ENCODE results near the gene CTPS2.

CTPS2 gene

DNA sequence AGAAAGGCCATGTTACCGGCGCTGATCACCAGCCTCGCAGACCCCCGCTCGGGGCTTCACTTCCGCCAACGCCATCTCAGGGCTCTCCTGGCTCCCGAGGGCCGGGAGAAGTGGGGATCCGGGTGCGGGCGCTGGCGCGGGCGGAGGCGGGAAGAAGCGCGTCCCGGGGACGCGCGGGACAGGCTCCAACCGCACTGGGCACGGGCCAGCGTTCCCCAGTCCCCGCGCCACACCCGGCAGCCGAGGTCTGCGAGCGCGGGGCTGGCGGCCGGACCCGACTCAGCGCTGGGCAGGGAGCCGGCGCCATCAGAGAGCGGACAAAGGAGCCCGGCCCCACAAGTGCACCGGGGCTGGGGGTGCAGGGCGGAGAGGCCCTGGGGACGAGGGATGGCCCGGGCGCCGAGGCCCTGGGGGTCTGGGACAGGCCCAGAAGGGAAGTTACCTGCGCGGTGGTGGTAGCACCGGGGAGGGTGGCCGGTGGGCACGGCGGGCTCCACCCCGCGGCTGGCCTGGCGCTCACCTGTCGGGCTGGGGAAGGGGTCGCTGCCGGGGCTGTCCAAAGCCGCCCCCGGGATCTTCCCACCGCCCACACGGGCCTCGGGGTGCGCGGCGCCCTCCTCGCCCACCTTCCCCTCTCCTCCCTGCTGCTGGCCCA, 449 bp downstream of the CTPS2 start:
- DNase-seq (ENCODE audit: low read depth) = no peak

GRCh38 chrX:16711219-16711811, 1.2 kb downstream of the CTPS2 start:
- no peak for DNase-seq (ENCODE audit: low read depth)

DNA sequence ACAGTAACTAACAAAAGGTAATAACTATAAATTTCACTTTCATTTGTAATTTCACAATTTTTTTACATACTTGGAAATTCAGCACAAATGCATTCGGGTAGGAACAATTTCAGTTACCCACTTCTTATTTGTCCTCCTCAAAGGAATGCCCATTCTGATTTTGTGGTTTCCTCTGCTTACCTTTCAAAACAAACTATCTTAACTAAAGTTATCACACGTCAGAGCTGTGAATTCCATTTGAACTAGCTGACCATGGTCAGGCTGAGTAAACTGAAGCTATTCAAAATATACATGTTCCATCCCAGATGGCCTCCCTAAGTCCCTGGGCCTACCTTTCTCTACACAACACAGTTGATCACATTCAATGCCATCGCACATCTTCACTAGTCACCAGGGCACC, 4.5 kb downstream of the CTPS2 start:
- DNase-seq (ENCODE audit: low read depth) = no peak

- DNase-seq (ENCODE audit: low read depth) = no peak
Observed at GRCh38 chrX:16705370-16705769, 7.1 kb downstream of the CTPS2 start.

DNA sequence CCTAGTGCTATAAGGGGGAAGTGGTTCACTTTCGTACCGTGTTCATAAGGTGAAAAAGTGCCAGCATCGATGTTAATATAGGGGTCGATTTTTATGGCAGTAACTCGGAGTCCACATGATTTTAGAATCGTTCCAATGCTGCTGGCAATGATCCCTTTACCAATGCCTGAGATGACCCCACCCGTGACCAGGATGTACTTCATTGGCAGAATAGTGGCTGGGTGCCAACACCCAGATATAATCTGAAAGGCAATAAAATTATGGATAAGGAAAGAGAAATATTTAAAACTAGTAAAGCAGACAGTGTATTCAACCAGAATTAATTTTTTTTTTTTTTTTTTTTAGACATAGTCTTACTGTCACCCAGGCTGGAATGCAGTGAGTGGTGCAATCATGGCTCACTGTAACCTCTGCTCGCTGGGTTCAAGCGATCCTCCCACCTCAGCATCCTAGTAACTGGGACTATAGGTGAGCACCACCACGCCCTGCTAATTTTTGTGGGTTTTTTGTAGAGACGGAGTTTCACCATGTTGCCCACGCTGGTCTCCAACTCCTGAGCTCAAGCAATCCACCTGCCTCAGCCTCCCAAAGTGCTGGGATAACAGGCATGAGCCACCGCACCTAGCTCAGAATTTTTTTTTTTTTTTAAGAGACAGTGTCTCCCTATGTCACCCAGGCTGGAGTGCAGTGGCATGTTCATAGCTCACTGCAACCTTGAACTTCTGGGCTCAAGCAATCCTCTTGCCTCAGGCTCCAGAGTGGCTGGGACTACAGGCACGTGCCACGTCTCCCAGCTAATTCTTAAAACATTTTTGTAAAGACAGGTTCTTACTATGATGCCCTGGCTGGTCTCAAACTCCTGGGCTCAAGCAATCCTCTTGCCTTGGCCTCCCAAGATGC, 9.5 kb downstream of the CTPS2 start:
- no peak for DNase-seq (ENCODE audit: low read depth)

DNA sequence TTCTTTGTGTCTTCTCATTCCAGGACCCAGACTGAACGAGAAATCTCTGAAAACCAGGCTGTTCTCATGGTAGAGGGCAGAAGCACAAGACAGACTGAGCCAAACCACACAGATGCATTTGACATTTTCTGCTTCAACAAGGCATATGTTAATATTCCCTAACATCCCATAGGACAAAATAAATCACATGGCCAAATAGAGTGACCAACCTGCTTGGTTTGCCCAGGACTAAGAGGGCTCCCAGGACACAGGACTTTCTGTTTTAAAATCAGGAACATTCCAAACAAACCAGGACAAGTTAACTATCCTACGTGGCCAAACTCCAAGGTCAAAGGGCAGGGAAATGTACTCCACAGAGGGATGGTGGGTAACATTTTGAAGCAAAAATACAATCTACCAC, 11.7 kb downstream of the CTPS2 start:
- no peak for DNase-seq (ENCODE audit: low read depth)

DNA sequence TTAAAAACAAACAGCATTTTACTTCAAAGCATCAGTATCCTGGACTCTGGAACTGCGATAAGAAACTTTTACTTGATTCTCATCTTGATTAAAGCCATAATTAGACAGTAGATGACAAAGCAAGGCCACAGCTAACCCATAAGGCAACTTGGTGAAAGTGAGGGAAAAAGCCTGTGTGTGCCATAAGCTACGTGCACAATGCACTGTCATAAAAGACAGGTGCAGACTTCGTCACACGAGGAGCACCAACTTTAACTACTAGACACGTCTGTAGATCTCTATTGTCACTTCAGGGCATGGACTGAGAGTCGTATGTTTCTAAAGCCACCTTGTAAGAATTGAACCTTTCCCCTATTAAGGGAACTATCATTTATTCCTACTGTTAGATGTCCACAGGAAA, 13.1 kb downstream of the CTPS2 start:
- DNase-seq (ENCODE audit: low read depth) = no peak

GRCh38 chrX:16696956-16697355, 15.5 kb downstream of the CTPS2 start:
- DNase-seq (ENCODE audit: low read depth) = no peak

- no peak for DNase-seq (ENCODE audit: low read depth)
Observed at GRCh38 chrX:16695079-16695676, 17.3 kb downstream of the CTPS2 start.

DNA sequence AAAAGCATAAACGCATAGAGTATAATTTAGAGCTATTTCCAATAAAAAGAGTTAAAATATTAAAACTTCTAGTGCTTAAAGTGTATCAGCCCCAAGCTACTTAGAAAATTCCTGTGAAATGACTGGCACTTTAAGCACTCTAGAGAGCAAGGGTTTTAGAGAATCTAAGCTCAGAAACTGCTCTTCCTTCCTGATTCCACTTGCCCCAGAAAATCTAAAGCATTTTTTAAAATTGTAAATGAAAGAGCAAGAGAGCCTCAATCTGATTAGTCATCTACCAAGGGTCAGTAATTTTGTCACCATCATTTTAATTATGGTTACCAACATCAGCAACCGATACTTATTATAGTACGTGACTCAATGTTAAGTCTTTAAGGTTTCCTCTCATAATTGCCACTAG, 25.0 kb downstream of the CTPS2 start:
- DNase-seq (ENCODE audit: low read depth) = no peak

- no peak for DNase-seq (ENCODE audit: low read depth)
Observed at GRCh38 chrX:16683007-16683664, 29.3 kb downstream of the CTPS2 start.

- no peak for DNase-seq (ENCODE audit: low read depth)
Observed at GRCh38 chrX:16678689-16679088, 33.8 kb downstream of the CTPS2 start.

GRCh38 chrX:16671005-16671404, 41.5 kb downstream of the CTPS2 start:
- DNase-seq (ENCODE audit: low read depth) = no peak

- no peak for DNase-seq (ENCODE audit: low read depth)
Observed at GRCh38 chrX:16666541-16666940, 45.9 kb downstream of the CTPS2 start.

DNA sequence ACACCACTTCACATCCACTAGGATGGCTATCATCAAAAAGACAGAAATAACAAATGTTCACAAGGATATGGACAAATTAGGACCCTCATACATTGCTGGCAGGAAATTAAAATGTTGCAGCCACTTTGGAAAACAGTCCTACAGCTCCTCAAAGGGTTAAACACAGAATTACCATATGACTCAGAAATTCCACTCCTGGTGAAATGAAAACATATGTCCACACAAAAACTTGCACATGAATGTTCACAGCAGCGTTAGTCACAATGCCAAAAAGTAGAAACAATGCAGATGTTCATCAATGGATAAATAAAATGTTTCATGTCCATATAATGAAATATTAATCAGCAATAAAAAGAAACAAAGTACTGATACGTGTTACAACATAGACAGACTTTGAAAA, 47.4 kb downstream of the CTPS2 start:
- peak; percentile 35 for DNase-seq (ENCODE audit: low read depth)

GRCh38 chrX:16664626-16665025, 47.8 kb downstream of the CTPS2 start:
- DNase-seq (ENCODE audit: low read depth) = no peak

GRCh38 chrX:16664074-16664473, 48.4 kb downstream of the CTPS2 start:
- no peak for DNase-seq (ENCODE audit: low read depth)

GRCh38 chrX:16662402-16662801, 50.1 kb downstream of the CTPS2 start:
- DNase-seq (ENCODE audit: low read depth) = no peak

DNA sequence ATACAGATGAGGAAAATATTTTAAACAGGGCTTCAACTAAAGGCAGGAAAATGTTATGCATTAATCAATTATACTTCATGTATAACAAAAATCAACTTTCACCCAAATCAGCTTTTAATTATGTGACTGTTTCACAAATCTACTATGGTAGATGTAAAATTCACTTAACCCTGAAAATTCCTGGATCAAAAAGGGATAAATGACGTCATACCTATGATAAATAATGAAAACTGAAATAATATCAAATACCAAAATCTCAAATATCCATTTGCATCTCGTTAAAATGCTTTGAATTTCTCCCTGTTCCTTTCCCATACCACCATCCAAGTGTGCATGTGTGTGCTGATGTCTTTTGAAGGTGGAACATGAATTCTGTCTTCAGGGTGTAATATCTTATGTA, 51.0 kb downstream of the CTPS2 start:
- DNase-seq (ENCODE audit: low read depth) = no peak

DNA sequence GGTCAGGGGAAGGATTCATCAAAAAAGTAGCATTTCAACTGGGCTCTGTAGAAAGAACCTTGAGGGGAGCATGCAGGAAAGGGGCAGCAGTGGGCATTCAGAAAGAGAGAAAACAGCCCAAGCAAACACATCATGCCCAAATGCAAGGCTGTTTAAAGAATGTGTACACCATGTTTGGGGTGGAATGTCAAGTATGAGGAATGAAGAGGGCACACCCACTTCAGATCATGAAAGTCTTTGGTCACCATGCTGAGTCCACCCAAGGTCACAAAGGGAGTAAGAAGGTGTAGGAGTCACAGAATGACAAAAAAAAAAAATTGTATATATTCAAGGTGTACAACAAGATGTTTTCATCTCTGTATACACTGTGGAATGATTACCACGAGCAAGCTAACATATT, 53.1 kb downstream of the CTPS2 start:
- no peak for DNase-seq (ENCODE audit: low read depth)

DNA sequence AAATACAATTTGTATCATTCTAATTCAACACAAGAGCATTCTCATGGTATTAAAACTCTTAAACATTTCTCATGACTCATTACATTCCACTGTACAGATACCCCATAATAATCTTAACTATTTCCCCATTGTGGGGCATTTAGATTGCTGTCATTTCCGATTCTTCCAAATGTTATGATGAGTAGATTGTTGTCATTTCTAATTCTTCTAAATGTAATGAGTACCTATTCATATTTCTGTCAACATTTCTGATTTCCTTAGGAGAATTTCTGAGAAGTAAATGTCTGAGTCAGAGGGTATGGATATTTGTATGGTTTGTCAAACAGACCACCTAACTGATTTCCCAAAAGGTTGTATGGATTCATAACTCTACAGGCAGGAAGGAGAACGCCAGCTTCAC, 54.2 kb downstream of the CTPS2 start:
- DNase-seq (ENCODE audit: low read depth) = no peak

DNA sequence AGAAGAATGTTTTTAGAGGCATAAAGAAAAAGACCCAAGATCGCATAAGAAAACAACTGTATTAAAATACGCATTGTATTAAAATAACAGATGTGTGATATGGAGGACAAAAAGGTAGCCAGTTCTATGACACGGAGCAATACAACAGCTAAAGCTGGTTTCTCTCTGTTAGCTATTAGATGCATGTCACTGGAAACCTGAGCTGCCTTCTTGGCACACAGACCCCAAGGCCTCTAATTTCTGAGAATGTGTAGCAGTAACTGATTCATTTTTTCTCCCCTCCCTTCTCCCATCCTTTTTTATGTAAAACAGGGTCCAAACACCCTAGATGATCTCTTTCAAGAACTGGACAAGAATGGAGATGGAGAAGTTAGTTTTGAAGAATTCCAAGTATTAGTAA, 58.4 kb downstream of the CTPS2 start:
- no peak for DNase-seq (ENCODE audit: low read depth)

All from non-pigmented ciliary epithelial cell (primary cell).